NT2/D1 (cell line): ENCODE measurements around the gene CARTPT.

Experiments
- DNase-seq: peaks from one replicate; pipeline ENCODE4 v3.0.0-alpha.2; 2011; ENCODE audit warnings: low read depth, low spot score
- H3K27me3 ChIP-seq: 2 replicates; pipeline ENCODE4 v1.6.0; 2011; ENCODE audit warnings: mild to moderate bottlenecking; ENCODE audit not compliant: insufficient read length, insufficient read depth
- H3K36me3 ChIP-seq: 2 replicates; pipeline ENCODE4 v1.6.1; 2011; ENCODE audit warnings: mild to moderate bottlenecking, low read length, mixed read lengths; ENCODE audit not compliant: insufficient read depth, insufficient read length
- H3K4me1 ChIP-seq: 2 replicates; pipeline ENCODE4 v1.5.1; 2011; ENCODE audit not compliant: insufficient read depth, insufficient read length
- H3K4me3 ChIP-seq: 2 replicates; pipeline ENCODE4 v1.5.1; 2011; ENCODE audit warnings: low read depth; ENCODE audit not compliant: insufficient read length
- H3K9ac ChIP-seq: 2 replicates; pipeline ENCODE4 v1.6.0; 2011; ENCODE audit warnings: low read depth; ENCODE audit not compliant: insufficient read length
- H3K9me3 ChIP-seq: 2 replicates; pipeline ENCODE4 v1.5.1; 2011; ENCODE audit warnings: mild to moderate bottlenecking, low read length; ENCODE audit not compliant: insufficient read depth
- SUZ12 ChIP-seq: IDR thresholded peaks from 2 replicates; pipeline ENCODE4 v1.6.1; 2011; ENCODE audit not compliant: insufficient read length, insufficient read depth; ENCODE audit errors: extremely low read depth
- YY1 ChIP-seq: IDR thresholded peaks from 2 replicates; pipeline ENCODE4 v1.6.1; 2011; ENCODE audit not compliant: insufficient read length, insufficient read depth
- ZNF274 ChIP-seq: IDR thresholded peaks from 2 replicates; pipeline ENCODE4 v1.6.1; 2011; ENCODE audit warnings: mild to moderate bottlenecking, low read depth, low read length

CARTPT gene

DNA sequence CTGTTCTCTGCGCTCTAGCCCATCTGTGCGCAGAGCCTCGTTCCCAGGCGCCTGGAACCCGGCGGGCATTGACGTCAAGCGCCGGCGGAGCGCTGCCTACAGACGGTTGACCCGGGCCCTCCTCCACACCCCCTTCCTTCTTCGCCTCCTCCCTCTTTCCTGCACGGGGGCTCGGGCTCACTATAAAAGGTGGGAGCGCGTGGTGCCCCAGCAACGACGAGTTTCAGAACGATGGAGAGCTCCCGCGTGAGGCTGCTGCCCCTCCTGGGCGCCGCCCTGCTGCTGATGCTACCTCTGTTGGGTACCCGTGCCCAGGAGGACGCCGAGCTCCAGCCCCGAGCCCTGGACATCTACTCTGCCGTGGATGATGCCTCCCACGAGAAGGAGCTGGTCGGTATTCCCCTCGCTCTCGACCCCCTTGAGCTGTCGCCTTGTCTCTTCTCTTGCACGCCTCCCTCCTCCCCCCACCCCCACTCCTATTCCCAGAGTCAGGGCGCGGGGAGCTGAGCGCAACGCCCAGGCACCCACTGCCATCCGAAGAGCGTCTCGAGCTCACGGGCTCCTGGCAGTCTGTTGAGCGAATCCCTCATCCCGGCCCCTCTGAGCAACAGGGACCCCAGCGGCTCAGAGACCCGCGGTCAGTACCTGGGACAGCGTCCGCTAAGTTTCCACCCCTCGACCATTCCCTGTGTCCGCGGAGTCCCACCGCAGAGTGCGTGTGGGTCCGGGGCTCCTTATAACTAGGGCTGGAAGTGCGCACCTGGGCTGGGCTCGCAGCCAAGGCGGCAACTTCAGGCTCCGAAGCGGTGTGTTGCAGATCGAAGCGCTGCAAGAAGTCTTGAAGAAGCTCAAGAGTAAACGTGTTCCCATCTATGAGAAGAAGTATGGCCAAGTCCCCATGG is at the start of gene CARTPT:
Gene CARTPT, plus strand, starts transcription at position 213 of the 902 bp plus-strand sequence. Its CDS starts 19 bp downstream, at position 232.
- no peaks in the 10 kb centered on the region for H3K36me3 ChIP-seq
- H3K4me1 ChIP-seq: no peaks in the 10 kb centered on the region
- TF ChIP-seq ZNF274 (no peak), YY1 (no peak), SUZ12 (no peak)
- H3K9ac ChIP-seq: no peak within 1 kb of the TSS
- no peak within 1 kb of the TSS for H3K4me3 ChIP-seq
- DNase-seq: peak; percentile 32
- H3K27me3 ChIP-seq: peaks cover 58% of the 10 kb centered on the region
- H3K9me3 ChIP-seq: no peaks in the 10 kb centered on the region

GRCh38 chr5:71677977-71678376 is 41.1 kb upstream of the CARTPT start:
- Histone ChIP-seq H3K4me1 (no peaks in the 10 kb centered on the region), H3K36me3 (no peaks in the 10 kb centered on the region), H3K4me3 (no peak overlapping the region), H3K9me3 (no peaks in the 10 kb centered on the region), H3K27me3 (no peaks in the 10 kb centered on the region), H3K9ac (no peak overlapping the region)
- no peak for TF ChIP-seq SUZ12
- no peak for TF ChIP-seq ZNF274
- no peak for TF ChIP-seq YY1
- DNase-seq: no peak

GRCh38 chr5:71679714-71680113 is 39.4 kb upstream of the CARTPT start:
- TF ChIP-seq SUZ12 (no peak), YY1 (no peak), ZNF274 (no peak)
- Histone ChIP-seq H3K36me3 (no peaks in the 10 kb centered on the region), H3K9ac (no peak overlapping the region), H3K4me3 (no peak overlapping the region), H3K4me1 (no peaks in the 10 kb centered on the region), H3K9me3 (no peaks in the 10 kb centered on the region), H3K27me3 (no peaks in the 10 kb centered on the region)
- no peak for DNase-seq

GRCh38 chr5:71680510-71680909 is 38.6 kb upstream of the CARTPT start:
- Histone ChIP-seq H3K9ac (no peak overlapping the region), H3K4me3 (no peak overlapping the region), H3K9me3 (no peaks in the 10 kb centered on the region), H3K27me3 (no peaks in the 10 kb centered on the region), H3K36me3 (no peaks in the 10 kb centered on the region), H3K4me1 (no peaks in the 10 kb centered on the region)
- no peak for TF ChIP-seq YY1
- no peak for TF ChIP-seq SUZ12
- TF ChIP-seq ZNF274: no peak
- no peak for DNase-seq

GRCh38 chr5:71681296-71681695 is 37.8 kb upstream of the CARTPT start:
- H3K36me3 ChIP-seq: no peaks in the 10 kb centered on the region
- H3K9me3 ChIP-seq: no peaks in the 10 kb centered on the region
- no peak overlapping the region for H3K9ac ChIP-seq
- H3K4me1 ChIP-seq: no peaks in the 10 kb centered on the region
- H3K27me3 ChIP-seq: no peaks in the 10 kb centered on the region
- TF ChIP-seq SUZ12: no peak
- TF ChIP-seq YY1: no peak
- TF ChIP-seq ZNF274: no peak
- H3K4me3 ChIP-seq: no peak overlapping the region
- no peak for DNase-seq

DNA sequence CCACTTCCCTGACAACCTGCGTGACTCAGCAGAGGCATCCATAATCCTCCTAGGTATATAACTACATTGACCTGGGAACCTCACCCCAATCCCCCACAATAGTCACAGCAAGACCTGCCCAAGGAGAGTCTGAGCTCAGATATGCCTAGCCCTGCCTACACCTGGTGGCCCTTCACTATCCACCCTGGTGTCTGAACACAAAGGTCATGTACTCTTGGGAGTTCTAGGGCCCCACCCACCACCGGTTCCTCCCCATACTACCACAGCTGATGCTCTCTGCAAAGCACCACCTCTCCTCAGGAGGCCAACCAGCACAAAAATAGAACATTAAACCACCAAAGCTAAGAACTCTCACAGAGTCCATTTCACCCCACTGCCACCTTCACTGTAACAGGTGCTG is 34.8 kb upstream of the CARTPT start:
- no peaks in the 10 kb centered on the region for H3K9me3 ChIP-seq
- H3K36me3 ChIP-seq: no peaks in the 10 kb centered on the region
- DNase-seq: no peak
- H3K4me1 ChIP-seq: no peaks in the 10 kb centered on the region
- no peak overlapping the region for H3K9ac ChIP-seq
- no peaks in the 10 kb centered on the region for H3K27me3 ChIP-seq
- TF ChIP-seq YY1 (no peak), ZNF274 (no peak), SUZ12 (no peak)
- H3K4me3 ChIP-seq: no peak overlapping the region

DNA sequence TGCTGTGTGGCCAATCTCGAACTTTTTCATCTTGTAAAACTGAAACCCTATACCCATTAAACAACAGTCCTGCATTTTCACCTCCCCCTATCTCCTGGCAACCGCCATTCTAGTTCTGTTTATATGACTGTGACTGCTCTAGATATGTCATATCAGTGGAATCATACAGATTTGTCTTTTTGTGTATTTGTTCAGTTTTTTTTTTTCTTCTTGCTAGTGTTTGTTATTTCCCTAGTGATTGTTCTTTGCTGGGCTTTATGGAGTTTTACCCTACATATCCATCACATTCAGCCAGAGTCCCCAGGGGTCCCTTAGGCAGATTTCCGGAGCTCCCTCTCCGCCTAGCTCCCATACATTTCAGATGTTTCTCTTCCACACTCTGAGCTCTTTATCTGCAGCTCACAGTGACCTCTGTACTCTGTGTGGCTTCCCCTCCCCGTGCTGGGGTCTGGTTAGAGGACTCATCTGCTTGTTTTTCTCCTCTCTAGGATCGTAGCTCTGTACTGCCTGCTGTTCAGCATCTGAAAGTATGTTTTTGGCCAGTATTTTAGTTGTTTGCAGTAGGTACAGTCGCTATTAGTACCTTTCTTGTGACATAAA is 25.1 kb upstream of the CARTPT start:
- H3K9me3 ChIP-seq: no peaks in the 10 kb centered on the region
- peaks cover 2% of the 10 kb centered on the region for H3K4me1 ChIP-seq
- H3K36me3 ChIP-seq: no peaks in the 10 kb centered on the region
- no peak for TF ChIP-seq YY1
- TF ChIP-seq ZNF274: no peak
- no peak for TF ChIP-seq SUZ12
- H3K9ac ChIP-seq: no peak overlapping the region
- DNase-seq: peak; percentile 47
- no peaks in the 10 kb centered on the region for H3K27me3 ChIP-seq
- H3K4me3 ChIP-seq: no peak overlapping the region

DNA sequence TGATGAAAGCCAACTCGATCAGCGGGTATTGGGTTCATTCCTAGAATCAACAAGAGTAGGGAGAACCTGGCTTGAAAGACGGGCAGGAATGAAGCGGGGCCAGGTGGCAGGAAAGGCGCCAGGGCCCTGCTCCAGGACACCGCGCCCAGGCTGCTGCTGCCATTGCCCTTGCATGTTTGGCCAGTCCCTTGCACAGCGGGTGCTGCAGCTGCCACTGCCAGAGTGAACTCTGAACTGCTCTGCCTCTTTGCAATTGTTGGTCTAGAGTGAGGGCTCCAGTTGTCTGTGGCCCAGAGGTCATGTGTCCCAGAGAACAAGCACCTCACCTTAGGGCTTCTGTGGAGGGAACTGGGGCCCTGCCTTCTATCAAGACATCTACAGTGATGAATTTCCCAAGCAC is 24.0 kb upstream of the CARTPT start:
- TF ChIP-seq SUZ12: no peak
- no peak for TF ChIP-seq YY1
- TF ChIP-seq ZNF274: no peak
- H3K9me3 ChIP-seq: no peaks in the 10 kb centered on the region
- H3K27me3 ChIP-seq: no peaks in the 10 kb centered on the region
- H3K4me3 ChIP-seq: no peak overlapping the region
- H3K4me1 ChIP-seq: peaks cover 2% of the 10 kb centered on the region
- H3K9ac ChIP-seq: no peak overlapping the region
- DNase-seq: no peak
- no peaks in the 10 kb centered on the region for H3K36me3 ChIP-seq
